ENCODE data around the gene MAPK6. TPM values are rescaled to one million over a fixed set of nuclear protein-coding genes. Genes with fewer than 3 reads are reported as not detected.

MAPK6 gene
- total and polyA plus RNA-seq, 2 of the 8 experiments (the other 6 are each of a cell fraction or from before 2014, with no cell fraction given) = 22.6 to 108 TPM

DNA sequence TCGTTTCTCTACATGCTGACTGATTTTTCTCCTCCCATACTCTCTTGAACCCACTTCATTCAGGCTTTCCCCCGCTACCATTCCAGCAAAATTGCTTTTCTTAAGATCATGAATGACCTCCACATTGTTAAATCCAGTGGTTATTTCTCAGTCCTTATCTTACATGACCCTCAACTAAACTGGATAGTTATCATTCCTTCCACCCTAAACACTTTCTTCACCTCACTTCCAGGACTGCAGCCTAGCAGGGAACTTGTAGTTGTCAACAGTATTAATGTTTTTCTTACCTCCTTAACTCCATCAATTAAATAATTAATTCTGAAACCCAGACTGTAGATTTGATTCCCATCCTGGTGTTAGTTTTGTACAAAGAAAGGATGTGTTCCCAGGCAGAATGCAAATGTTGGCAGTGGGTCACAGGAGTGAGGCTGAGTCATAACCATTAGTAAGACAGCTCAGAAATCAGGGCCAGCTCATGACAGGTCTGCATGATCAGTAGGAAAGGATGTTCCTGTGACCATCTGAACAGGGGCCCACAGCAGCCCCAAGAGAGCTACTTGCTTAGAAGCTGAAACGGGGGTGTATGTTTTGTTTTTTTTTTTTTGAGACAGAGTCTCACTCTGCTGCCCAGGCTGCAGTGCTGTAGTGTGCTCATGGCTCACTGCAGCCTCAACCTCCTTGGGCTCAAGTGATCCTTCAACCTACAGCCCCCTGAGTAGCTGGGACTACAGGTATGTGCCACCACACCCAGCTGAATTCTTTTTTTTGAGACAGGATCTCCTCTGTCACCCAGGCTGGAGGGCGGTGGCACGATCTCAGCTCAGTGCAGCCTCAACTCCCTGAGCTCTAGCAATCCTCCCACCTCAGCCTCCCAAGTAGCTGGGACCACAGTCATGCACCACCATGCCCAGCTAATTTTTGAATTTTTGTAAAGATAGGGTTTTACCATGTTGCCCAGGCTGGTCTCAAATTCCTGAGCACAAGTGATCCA, 84.5 kb downstream of the MAPK6 start:
- H3K4me2 ChIP-seq (ENCODE audit: insufficient read depth in 1 of 2, low read depth in 2 of 2, low read length in 2 of 2) = no peak overlapping the region
- no peak overlapping the region for H4K91ac ChIP-seq (replicated peaks; ENCODE audit: insufficient read length, low read length)
- POLR2A ChIA-PET (ENCODE audit: partially characterized antibody) = no interaction called here
- TF ChIP-seq ZNF274 (IDR thresholded peaks at IDR 0.05; ENCODE audit: borderline replicate concordance, extremely low read depth, low read length) (no peak), EZH2 (IDR thresholded peaks at IDR 0.05; ENCODE audit: low read depth, low read length, severe bottlenecking) (no peak), CHD2 (IDR thresholded peaks at IDR 0.05; ENCODE audit: low read length) (no peak), CBX8 (IDR thresholded peaks at IDR 0.05; ENCODE audit: borderline replicate concordance, low read depth, low read length) (no peak), HDAC6 (IDR thresholded peaks at IDR 0.05; ENCODE audit: low read depth, low read length) (no peak), ASH2L (IDR thresholded peaks at IDR 0.05; ENCODE audit: low read length) (no peak), SUZ12 (IDR thresholded peaks at IDR 0.05; ENCODE audit: low read length) (no peak), KDM5A (IDR thresholded peaks at IDR 0.05; ENCODE audit: low read length) (no peak), TBP (IDR thresholded peaks at IDR 0.05; ENCODE audit: low read depth, low read length) (no peak), EP300 (IDR thresholded peaks at IDR 0.05; ENCODE audit: borderline replicate concordance in 1 of 2, low read depth in 2 of 2, low read length in 2 of 2) (no peak), JUN (IDR thresholded peaks at IDR 0.05; ENCODE audit: low read depth, low read length) (no peak), POU5F1 (IDR thresholded peaks at IDR 0.05; ENCODE audit: low read depth, low read length) (no peak), POLR2A (IDR thresholded peaks at IDR 0.05; ENCODE audit: control extremely low read depth in 1 of 2, low read depth in 2 of 2, low read length in 2 of 2) (no peak)

More for the DNA sequence above, 84.5 kb downstream of the MAPK6 start:
- Histone ChIP-seq H3K79me2 (ENCODE audit: control insufficient read depth in 1 of 2, insufficient read depth in 2 of 2, low read length in 2 of 2) (no peaks in the 10 kb centered on the region), H3K79me1 (ENCODE audit: low read depth, low read length) (no peaks in the 10 kb centered on the region), H2BK20ac (ENCODE audit: low read length) (no peak overlapping the region), H3K4me1 (replicated peaks in 1 of 4; ENCODE audit: control insufficient read depth in 3 of 4, insufficient read depth in 4 of 4, low read length in 3 of 4) (no peaks in the 10 kb centered on the region), H4K20me1 (replicated peaks in 1 of 2; ENCODE audit: control insufficient read depth in 1 of 2, insufficient read depth in 2 of 2, low read length in 2 of 2) (no peaks in the 10 kb centered on the region), H4K5ac (ENCODE audit: insufficient read length, low read depth, low read length) (no peak overlapping the region), H3K9me3 (ENCODE audit: insufficient read depth in 2 of 2, low read depth in 1 of 2, low read length in 1 of 2) (no peaks in the 10 kb centered on the region), H3K23me2 (ENCODE audit: low read depth, low read length) (no peaks in the 10 kb centered on the region; the same call in 1 of the 2 replicates), H4K8ac (ENCODE audit: extremely low read depth, insufficient read depth, low read length) (no peak overlapping the region), H3K27me3 (replicated peaks in 1 of 4; ENCODE audit: control insufficient read depth in 3 of 4, extremely low read depth in 1 of 4, insufficient read depth in 3 of 4, low read length in 3 of 4) (no peaks in the 10 kb centered on the region), H3K36me3 (ENCODE audit: control insufficient read depth in 2 of 4, insufficient read depth in 4 of 4, low read length in 3 of 4) (no peaks in the 10 kb centered on the region), H2BK12ac (ENCODE audit: low read depth, low read length) (no peak overlapping the region), H2BK15ac (ENCODE audit: low read length) (no peak overlapping the region), H3K4me3 (ENCODE audit: extremely low read depth in 1 of 4, insufficient read depth in 2 of 4, low read depth in 3 of 4, low read length in 4 of 4) (no peak overlapping the region), H2AK5ac (ENCODE audit: low read depth, low read length) (no peak overlapping the region), H3K14ac (ENCODE audit: insufficient read length) (no peak overlapping the region), H2BK120ac (replicated peaks; ENCODE audit: low read depth, low read length) (no peak overlapping the region), H3K56ac (replicated peaks; ENCODE audit: insufficient read length, low read depth, low read length) (no peak overlapping the region), H3K23ac (ENCODE audit: insufficient read length) (no peak overlapping the region), H2AFZ (ENCODE audit: low read length) (no peak overlapping the region), H2BK5ac (ENCODE audit: low read depth, low read length) (no peak overlapping the region), H3K9ac (replicated peaks in 1 of 4; ENCODE audit: extremely low read depth in 1 of 4, low read depth in 3 of 4, low read length in 3 of 4) (no peak overlapping the region), H3K18ac (ENCODE audit: extremely low read depth, low read length) (no peak overlapping the region), H3K4ac (replicated peaks; ENCODE audit: insufficient read length, low read depth, low read length) (no peak overlapping the region), H3K27ac (ENCODE audit: low read depth, low read length) (no peak overlapping the region)
- CTCF ChIA-PET (ENCODE audit: partially characterized antibody) = interaction anchor here (1.6 to 1.9 kb wide), 2 partner anchors 12 to 36 kb away, joined by 4 to 5 read pairs; no protein-coding TSS in a partner anchor
- no peak for DNase-seq (ENCODE audit: low read depth in 1 of 2, low spot score in 2 of 2)
- 80% methylated on average over 5 of the region's 5 CpGs; no CpG with 5 or more reads in 1 of the 2 experiments for WGBS, 2 experiments (ENCODE audit: extremely low coverage in 1 of 2, insufficient coverage in 1 of 2, insufficient read length in 1 of 2, insufficient replicate concordance in 2 of 2, low coverage in 1 of 2, low lambda C conversion rate in 2 of 2, missing lambda C conversion rate in 1 of 2)
- no peak for FAIRE-seq

All from H1 (cell line).